Epithelial cell of proximal tubule (primary cell): ENCODE data around the gene PPP1R26. TPM values are rescaled to one million over a fixed set of nuclear protein-coding genes. Genes with fewer than 3 reads are reported as not detected.

Source experiments
- DNase-seq: peaks from one replicate; pipeline ENCODE4 v3.0.0-alpha.2; 2011; ENCODE audit warnings: low read depth
- H3K4me3 ChIP-seq: 2 replicates; pipeline ENCODE4 v1.5.1; 2011; ENCODE audit warnings: low read depth, mild to moderate bottlenecking, low read length
- total RNA-seq: library from RNA; depleted of rRNA; stranded (reverse); fragments of >200 nt; gene quantifications from 2 replicates; pipeline ENCODE4 v1.2.3, GENCODE V29; 2015
- TF ChIP-seq, protein P1 (sequence below): conservative IDR thresholded peaks from 2 replicates; pipeline ENCODE4 v1.5.1; 2012; ENCODE audit warnings: low read depth, mild to moderate bottlenecking, low read length

The PPP1R26 gene
- total RNA-seq, 1 donor from 2014 or later = 23.2 TPM

DNA sequence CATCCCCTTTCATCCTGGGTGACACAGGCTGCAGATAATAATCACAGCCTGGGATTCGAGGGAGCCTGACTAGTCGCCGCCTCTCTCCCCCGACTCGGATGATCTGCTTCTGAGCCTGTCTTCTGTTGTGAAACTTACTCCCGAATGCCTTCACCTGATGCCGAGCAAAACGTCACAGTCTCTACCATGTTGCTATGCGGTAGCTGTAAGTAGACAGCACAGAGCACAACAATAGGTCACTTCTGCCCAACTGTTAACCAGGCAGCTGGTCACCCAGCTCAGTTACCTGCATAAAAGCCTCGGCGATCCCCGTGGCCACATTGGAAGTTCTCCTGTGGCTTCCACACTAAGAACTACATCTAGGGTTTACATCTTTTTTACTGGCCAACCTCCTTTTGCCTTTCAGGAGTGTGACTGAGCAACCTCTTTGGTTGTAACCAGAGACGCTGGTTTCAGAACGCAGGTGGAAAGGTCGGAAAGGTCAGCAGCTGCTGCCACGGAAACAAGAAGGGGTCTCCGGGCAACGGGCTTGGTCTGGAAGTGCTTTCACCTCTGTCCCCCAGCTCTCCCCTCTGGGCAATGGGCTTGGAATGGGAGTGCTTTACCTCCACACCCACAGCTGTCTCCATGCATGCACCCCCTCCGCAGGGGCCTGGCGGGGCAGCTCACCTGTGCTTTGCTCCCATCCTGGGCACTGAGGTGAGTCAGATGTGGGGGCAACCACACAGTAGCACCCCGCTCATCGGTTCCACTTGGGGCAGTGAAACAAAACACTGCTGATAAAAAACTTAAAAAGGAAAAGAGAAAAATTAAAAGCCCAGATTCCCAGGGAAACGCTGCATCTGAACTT lies 7.6 kb upstream of the PPP1R26 start:
- no peak overlapping the region for H3K4me3 ChIP-seq
- no peak for DNase-seq
- TF ChIP-seq, protein P1, sequence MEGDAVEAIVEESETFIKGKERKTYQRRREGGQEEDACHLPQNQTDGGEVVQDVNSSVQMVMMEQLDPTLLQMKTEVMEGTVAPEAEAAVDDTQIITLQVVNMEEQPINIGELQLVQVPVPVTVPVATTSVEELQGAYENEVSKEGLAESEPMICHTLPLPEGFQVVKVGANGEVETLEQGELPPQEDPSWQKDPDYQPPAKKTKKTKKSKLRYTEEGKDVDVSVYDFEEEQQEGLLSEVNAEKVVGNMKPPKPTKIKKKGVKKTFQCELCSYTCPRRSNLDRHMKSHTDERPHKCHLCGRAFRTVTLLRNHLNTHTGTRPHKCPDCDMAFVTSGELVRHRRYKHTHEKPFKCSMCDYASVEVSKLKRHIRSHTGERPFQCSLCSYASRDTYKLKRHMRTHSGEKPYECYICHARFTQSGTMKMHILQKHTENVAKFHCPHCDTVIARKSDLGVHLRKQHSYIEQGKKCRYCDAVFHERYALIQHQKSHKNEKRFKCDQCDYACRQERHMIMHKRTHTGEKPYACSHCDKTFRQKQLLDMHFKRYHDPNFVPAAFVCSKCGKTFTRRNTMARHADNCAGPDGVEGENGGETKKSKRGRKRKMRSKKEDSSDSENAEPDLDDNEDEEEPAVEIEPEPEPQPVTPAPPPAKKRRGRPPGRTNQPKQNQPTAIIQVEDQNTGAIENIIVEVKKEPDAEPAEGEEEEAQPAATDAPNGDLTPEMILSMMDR = no peak

DNA sequence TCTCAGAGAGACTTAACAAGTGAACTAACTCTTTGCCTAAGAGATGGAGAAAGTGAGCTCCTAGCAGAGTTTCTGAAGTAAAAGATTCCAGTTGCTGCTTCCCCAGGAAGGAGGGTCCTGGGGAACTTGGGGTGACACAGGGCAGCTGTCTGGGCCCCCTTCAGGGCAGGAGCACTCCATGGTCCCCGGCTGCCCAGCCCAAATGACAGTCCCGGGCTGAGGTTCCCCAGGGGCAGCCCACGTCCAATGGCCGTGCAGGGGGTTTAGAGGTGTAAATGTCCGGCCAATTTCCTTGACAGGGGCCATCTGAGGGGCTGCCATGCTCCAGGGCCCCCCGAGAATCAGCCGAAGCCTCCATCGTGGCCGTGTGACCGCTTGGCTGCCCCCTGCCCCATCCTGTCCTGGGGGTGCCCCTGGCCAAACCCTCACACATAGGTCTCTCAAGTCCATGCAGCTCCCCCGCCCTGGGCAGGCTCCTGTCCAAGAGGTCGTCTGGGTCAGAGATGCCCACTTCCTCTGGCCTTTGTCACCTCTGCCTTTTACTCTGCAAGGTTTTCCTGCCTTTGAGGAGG lies 5.5 kb upstream of the PPP1R26 start:
- H3K4me3 ChIP-seq = no peak overlapping the region
- TF ChIP-seq, protein P1 = no peak
- no peak for DNase-seq

DNA sequence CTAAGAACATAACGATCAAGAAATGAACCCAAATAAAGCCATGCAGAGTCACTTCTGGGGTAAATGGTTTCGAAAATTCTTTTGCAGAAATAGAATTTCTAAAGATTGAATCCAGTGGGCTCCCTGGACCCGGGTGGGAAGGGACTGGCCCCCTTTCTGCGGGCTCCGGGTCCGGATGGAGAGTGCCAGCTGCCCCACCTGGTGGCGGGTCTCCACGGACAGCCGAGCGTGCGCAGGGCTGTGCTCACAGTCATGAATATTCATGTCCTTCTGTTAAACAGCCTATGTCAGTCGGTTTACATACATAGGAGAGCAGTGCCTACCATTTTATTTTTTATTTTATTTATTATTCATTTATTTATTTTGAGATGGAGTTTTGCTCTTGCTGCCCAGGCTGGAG lies 4.7 kb upstream of the PPP1R26 start:
- TF ChIP-seq, protein P1 = peak; percentile 56
- no peak for DNase-seq
- H3K4me3 ChIP-seq = no peak overlapping the region

DNA sequence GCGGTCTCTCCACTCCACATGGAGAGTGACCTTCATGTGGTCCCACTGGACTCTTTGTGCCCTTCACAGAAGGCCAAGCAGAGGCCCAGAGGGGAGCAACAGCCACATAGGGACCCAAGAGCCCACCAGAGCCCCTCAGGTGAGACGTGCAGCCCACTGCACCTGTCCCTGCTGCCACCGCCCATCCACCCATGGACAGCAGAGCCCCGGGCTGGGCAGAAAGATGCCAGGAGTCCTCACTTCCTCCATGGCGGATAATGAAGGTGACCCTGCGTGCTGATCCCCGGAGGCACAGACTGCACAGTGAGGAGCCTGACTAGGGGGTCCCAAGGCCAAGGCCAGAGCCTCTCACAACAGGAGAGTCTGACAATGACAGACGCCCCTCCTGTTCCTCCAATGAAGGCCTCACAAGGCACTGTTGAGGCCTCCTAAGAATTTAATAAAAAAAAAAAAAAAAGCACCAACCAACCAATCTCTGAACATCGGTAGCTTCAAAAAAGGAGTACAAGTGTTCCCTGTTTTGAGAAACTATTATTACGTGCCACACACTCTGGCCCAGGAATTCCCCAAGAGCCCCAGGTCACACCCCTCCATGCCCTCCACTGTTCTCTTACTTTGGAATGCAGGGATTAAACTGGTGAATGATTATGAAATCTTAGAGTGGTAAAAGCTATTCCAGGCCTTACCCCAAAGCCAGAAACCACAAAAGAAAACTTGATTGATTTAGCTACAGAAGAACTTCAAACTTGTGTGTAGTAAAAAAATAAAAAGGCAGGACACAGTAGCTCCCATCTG lies 2.8 kb upstream of the PPP1R26 start:
- H3K4me3 ChIP-seq = no peak overlapping the region
- TF ChIP-seq, protein P1 = no peak
- peak; percentile 66 for DNase-seq

DNA sequence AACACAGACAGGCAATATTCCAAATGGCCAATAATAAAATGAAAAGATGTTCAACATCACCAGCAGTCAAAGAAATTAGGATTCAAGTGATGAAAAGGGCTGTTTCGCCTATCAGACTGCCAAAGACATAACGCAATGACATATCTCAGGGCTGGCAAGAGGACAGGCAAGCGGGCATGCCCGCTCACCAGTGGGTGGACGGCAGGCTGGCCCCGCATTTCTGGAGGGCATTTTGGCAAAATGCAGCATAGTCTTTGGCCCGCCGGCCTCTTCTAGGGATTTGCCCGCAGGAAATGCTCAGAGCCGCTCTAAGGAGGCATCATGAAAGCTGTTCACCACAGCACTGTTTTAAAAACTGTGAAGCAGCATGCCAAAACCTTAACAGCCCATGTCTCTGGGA lies 1.4 kb upstream of the PPP1R26 start:
- TF ChIP-seq, protein P1 = no peak
- DNase-seq = no peak
- H3K4me3 ChIP-seq = no peak overlapping the region

DNA sequence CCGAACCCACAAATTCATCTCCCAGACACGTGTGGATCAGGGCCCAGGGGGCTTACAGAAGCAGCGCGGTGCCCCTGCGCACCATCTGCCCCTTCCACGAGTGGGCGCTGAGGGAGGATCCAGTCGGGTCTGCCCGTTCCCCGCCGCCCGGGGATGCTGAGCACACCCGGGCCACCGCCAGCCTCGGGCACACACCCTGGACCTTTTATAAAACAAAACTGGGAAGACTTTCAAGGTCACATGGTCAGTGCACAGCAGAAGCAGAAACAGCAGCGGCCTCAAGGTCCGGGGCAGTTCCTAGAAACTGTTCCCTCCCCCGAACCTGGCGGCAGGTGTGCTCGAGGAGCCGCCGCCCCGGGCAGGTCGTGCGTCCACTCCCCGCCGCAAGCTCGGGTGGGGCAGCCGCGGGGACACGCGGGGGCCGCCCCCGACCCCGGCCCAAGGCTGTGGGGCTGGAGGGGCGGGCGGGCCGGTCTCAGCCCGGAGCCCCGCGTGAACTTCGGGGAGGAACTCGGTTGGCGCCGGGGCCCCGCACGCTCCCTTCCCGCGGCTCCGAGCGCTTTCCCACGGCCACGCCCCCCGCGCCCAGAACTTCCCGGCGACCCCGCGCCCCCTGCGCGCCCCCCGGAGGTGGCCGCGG lies 633 bp upstream of the PPP1R26 start:
- peak overlapping the region; percentile 54 for H3K4me3 ChIP-seq
- no peak for DNase-seq
- TF ChIP-seq, protein P1 = peak; percentile 23
